GM12801 (cell line): ENCODE data around the gene GSPT1.

Source experiments
- TF ChIP-seq, protein P1 (sequence below): IDR thresholded peaks from one replicate; pipeline ENCODE4 v1.5.1; 2011; ENCODE audit warnings: control low read depth; ENCODE audit not compliant: insufficient read length; ENCODE audit errors: extremely low read depth

The GSPT1 gene

DNA sequence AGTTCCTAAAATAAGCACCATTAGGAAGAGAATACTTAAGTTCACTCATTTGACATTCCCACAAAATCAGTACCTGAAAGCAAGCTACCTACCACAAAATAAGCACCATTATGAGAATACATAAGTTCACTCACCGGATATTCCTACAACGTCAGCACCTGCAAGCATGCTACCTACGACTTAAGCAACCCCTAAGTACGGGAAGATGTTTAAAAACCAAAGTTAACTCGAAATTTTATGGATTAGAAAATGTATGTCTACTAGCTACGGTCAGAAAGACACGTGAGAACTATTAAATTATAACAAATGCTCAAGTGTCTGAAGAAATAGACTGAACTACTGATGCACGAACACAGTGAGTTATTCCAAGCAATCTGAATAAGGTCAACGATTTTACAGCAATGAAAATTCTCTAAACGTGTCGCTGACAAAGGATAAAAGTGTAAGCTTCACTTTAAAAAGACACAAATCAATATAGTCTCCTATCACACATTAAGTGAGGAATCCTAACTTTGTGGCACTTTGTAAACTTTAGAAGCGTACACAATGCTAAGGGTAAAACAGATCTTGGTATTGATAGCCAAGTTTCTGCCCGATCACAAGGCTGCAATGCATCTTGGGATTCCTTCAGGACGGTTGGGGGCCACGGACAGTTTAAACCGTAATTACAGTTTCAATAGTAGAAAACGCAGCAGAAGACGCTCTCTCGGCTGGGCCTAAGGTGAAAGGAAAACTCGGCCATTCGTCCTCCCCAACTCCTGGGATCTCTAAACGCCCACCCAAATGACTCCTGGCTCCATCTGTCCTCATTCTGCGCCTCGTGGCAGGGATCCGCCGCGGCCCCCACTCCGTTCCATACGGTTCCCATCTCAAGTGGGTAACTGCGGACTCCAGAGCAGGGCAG, 1.3 kb downstream of the GSPT1 start:
- TF ChIP-seq, protein P1, sequence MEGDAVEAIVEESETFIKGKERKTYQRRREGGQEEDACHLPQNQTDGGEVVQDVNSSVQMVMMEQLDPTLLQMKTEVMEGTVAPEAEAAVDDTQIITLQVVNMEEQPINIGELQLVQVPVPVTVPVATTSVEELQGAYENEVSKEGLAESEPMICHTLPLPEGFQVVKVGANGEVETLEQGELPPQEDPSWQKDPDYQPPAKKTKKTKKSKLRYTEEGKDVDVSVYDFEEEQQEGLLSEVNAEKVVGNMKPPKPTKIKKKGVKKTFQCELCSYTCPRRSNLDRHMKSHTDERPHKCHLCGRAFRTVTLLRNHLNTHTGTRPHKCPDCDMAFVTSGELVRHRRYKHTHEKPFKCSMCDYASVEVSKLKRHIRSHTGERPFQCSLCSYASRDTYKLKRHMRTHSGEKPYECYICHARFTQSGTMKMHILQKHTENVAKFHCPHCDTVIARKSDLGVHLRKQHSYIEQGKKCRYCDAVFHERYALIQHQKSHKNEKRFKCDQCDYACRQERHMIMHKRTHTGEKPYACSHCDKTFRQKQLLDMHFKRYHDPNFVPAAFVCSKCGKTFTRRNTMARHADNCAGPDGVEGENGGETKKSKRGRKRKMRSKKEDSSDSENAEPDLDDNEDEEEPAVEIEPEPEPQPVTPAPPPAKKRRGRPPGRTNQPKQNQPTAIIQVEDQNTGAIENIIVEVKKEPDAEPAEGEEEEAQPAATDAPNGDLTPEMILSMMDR: no peak

DNA sequence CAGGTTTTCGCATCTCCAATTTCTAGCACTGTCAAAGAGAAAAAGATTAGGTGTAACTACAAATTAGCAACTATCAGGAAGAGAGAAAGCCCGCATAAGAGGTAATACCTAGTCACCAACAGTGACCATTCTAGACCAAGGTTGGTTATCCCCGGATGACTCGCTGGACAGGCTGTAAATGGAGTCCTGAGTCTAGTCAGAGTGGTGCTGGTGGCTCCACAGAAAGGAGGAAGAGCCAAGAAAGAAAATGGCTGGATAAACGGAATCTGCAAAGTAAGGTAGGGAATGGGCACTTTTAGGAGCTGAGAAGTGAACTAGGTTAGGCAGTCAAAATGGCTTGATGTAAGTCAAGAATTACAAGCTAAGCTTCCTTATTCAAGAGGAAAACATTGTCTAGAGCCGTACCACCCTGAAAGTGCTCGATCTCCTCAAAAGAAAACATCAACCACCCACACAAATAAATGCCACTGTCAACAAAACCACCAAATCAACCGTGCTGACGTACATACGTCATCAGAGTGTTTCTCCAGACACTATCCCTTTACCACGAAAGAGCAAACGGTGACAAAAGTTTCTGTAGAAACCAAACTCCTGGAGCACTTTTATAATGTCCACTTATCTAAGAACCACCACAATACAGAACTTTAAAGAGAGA, 2.2 kb downstream of the GSPT1 start:
- TF ChIP-seq, protein P1: no peak

DNA sequence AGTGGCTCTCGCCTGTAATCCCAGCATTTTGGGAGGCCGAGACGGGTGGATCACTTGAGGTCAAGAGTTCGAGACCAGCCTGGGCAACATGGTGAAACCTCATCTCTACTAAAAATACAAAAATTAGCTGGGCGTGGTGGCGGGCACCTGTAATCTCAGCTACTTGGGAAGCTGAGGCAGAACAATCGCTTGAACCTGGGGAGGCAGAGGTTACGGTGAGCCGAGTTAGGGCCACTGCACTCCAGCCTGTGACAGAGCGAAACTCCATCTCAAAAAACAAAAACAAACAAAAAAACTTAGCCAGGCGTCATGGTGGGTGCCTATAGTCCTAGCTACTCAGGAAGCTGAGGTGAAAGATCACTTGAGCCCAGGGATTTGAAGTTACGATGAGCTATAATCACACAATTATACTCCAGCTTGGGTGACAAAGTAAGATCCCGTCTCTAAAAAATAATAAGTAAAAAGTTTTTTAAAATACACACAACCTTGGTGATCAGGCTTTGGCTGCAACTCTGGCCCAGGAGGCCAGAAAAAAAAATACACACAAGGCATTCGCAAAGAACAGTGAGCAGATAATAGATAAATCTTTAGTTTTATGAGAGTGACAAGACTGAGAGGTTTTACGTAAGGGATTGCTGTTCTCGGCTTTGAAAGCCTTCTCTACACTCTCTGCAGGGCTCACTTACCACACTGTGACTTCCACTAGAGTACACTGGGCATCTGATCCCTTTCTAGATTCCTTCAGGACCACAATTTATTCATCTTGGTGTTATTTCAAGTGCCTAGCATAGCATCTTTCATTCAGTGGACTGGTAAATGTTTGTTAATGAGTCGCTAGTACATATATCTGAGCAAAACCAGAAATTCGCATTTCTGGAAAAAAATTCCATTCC, 5.9 kb downstream of the GSPT1 start:
- TF ChIP-seq, protein P1: no peak

DNA sequence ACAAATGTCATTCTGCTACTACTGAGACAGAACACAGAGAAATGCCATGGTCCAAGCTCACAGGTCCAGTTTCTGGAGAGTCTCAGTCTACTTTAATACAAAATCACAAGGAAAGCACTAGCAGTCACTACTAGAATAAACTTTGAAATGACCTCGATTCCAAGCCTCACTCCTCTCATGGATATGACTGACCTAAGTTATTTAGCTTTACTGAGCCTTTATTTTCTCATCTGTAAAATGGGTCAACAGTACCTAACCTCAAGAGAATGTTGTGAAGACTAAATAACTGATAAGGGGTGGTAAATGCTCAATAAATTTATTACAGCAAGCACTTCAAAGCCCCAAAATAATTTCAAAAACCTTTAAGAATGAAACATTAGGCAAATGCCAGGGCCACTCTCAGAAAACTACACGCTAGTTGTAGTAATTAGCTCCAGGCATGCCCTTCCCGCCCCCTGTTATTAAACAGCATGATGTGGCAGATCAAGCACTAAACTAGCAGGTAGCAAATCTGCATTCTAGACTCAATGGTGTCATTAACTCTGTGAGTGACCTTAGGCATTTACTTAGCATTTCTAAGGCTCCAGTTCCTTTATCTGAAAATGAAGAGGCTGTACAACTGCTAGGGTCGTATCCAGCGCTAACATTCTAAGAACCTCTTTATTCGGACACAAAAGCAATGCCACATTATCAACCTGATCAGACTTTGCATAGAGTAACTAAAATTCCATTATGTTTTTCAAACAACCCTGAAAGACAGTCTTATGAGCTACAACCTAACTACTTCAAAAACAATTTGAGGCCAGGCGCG, 8.4 kb downstream of the GSPT1 start:
- TF ChIP-seq, protein P1: no peak

DNA sequence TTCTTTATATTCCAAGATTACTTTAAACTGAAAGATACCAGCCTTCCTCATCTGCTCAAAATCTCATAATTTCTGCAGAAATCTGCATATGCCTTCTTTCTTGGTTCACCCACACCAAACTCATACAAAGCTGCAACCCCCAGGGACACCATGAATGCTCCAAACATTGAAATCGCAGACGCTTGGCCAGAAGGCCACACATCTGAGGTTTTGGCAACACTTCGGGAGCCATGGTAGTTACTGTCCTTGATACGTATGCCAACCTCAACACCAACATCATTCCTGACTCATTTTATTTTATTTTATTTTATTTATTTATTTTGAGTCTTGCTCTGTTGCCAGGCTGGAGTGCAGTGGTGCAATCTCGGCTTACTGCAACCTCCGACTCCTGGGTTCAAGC, 11.8 kb downstream of the GSPT1 start:
- TF ChIP-seq, protein P1: no peak

DNA sequence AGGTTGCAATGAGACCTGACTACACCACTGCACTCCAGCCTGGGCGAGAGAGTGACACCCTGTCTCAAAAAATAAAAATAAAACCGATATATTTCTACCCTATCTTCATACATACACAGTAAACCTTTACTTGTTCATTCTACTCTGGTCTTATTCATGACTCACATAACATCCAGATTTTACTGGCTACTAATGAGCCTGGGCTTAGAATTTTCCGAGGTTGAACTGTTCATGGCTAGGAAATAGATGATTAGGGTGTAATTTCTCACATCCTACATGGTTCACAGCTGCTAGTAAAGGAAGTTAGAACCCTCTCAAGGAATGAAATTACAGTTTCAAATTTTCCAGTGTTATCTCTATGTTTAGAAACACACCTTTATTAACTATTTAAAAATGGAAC, 14.7 kb downstream of the GSPT1 start:
- TF ChIP-seq, protein P1: no peak
